HEK293T (cell line): Measurements from ENCODE around the gene USP3.

Experiments used
- ARNT ChIP-seq: fragments of 450-650 bp; IDR thresholded peaks from 2 replicates; pipeline ENCODE4 v1.6.1; 2017; ENCODE audit warnings: mild to moderate bottlenecking
- BHLHE40 ChIP-seq: fragments of 450-650 bp; IDR thresholded peaks from 2 replicates; pipeline ENCODE4 v1.6.1; 2016; ENCODE audit warnings: mild to moderate bottlenecking, moderate library complexity, borderline replicate concordance
- CTBP1 ChIP-seq: fragments of 450-650 bp; IDR thresholded peaks from 2 replicates; pipeline ENCODE4 v1.6.1; 2016; ENCODE audit warnings: borderline replicate concordance
- ELF4 ChIP-seq: fragments of 450-650 bp; IDR thresholded peaks from 2 replicates; pipeline ENCODE4 v1.6.1; 2017; ENCODE audit warnings: antibody characterized with exemption
- FOXA1 ChIP-seq: fragments of 450-650 bp; IDR thresholded peaks from 2 replicates; pipeline ENCODE4 v1.6.1; 2016; ENCODE audit warnings: mild to moderate bottlenecking
- FOXK2 ChIP-seq: fragments of 450-650 bp; IDR thresholded peaks from 2 replicates; pipeline ENCODE4 v1.6.1; 2016; ENCODE audit warnings: mild to moderate bottlenecking
- FOXM1 ChIP-seq: fragments of 450-650 bp; IDR thresholded peaks from 2 replicates; pipeline ENCODE4 v1.6.1; 2017; ENCODE audit warnings: mild to moderate bottlenecking, borderline replicate concordance
- HDGF ChIP-seq: fragments of 450-650 bp; IDR thresholded peaks from 2 replicates; pipeline ENCODE4 v1.6.1; 2017; ENCODE audit warnings: antibody characterized with exemption, borderline replicate concordance
- NFRKB ChIP-seq: fragments of 450-650 bp; IDR thresholded peaks from 2 replicates; pipeline ENCODE4 v1.6.1; 2016; ENCODE audit warnings: mild to moderate bottlenecking, moderate library complexity
- PKNOX1 ChIP-seq: fragments of 450-650 bp; IDR thresholded peaks from 2 replicates; pipeline ENCODE4 v1.6.1; 2016
- SP1 ChIP-seq: fragments of 450-650 bp; IDR thresholded peaks from 2 replicates; pipeline ENCODE4 v1.6.1; 2017
- SUZ12 ChIP-seq: fragments of 450-650 bp; IDR thresholded peaks from 2 replicates; pipeline ENCODE4 v1.6.1; 2016; ENCODE audit warnings: mild to moderate bottlenecking
- TARDBP ChIP-seq: fragments of 450-650 bp; IDR thresholded peaks from 2 replicates; pipeline ENCODE4 v1.6.1; 2016
- ZNF384 ChIP-seq: fragments of 450-650 bp; IDR thresholded peaks from 2 replicates; pipeline ENCODE4 v1.6.1; 2016

DNA sequence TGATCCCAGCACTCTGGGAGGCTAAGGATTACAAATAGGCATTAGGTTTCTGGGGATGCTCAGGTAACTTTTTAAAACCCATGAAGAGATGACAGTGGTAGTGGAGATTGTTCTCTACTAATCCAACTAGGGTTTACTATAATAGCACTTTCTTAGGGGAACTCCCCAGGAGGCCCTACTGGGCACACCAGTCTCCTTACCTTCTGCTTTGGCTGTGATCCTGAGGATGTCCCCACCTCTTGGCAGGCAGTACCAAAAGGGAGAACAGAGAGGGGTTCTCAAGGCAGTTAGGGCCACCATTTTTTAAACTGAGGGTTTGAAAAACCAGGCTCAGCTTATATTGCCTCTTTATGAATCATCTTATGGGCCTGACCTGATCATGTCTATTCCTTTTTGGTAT is 77.8 kb downstream of the USP3 start:
- TF ChIP-seq PKNOX1: no peak
- no peak for TF ChIP-seq SUZ12
- TF ChIP-seq SP1: no peak
- TF ChIP-seq TARDBP: no peak
- TF ChIP-seq ELF4: no peak
- TF ChIP-seq FOXK2: no peak
- no peak for TF ChIP-seq HDGF
- no peak for TF ChIP-seq BHLHE40
- no peak for TF ChIP-seq NFRKB
- no peak for TF ChIP-seq FOXM1
- TF ChIP-seq ARNT: no peak
- no peak for TF ChIP-seq FOXA1
- no peak for TF ChIP-seq CTBP1
- no peak for TF ChIP-seq ZNF384
